GM23338 (cell line): ENCODE results near the gene PRR33. TPM values are rescaled to one million over a fixed set of nuclear protein-coding genes. Genes with fewer than 3 reads are reported as not detected.

Experiments used
- ATAC-seq: fragments of 200-7000 bp; cut with Tn5 transposase; 3 replicates; pipeline ENCODE4 v1.9.1; 2020
- DNase-seq: peaks from one replicate; pipeline ENCODE4 v3.0.0-alpha.2; 2015; ENCODE audit warnings: low spot score
- H2AFZ ChIP-seq: fragments of 200-600 bp; sonication (generic); 2 replicates; pipeline ENCODE4 v1.8.0; 2016; ENCODE audit warnings: antibody characterized with exemption, mild to moderate bottlenecking, moderate library complexity
- H3F3A ChIP-seq: fragments of 200-600 bp; sonication (generic); replicated peaks from 2 replicates; pipeline ENCODE4 v1.8.0; 2017; ENCODE audit warnings: antibody characterized with exemption, mixed run types, low read depth
- H3K27ac ChIP-seq: fragments of 200-600 bp; sonication (generic); 2 replicates; pipeline ENCODE4 v1.6.1; 2016; ENCODE audit warnings: low read depth
- H3K27me3 ChIP-seq: fragments of 200-600 bp; sonication (generic); 2 replicates; pipeline ENCODE4 v1.8.0; 2016; ENCODE audit warnings: mild to moderate bottlenecking, mixed run types, moderate library complexity; ENCODE audit not compliant: insufficient read depth
- H3K36me3 ChIP-seq: fragments of 200-600 bp; sonication (generic); 2 replicates; pipeline ENCODE4 v1.8.0; 2016; ENCODE audit warnings: mild to moderate bottlenecking; ENCODE audit not compliant: insufficient read depth
- H3K4me1 ChIP-seq: fragments of 200-600 bp; sonication (generic); 2 replicates; pipeline ENCODE4 v1.8.0; 2016; ENCODE audit warnings: mild to moderate bottlenecking, moderate library complexity; ENCODE audit not compliant: insufficient read depth
- H3K4me2 ChIP-seq: fragments of 200-600 bp; sonication (generic); 2 replicates; pipeline ENCODE4 v1.7.1; 2017; ENCODE audit warnings: mixed run types
- H3K4me3 ChIP-seq: fragments of 200-600 bp; sonication (generic); 2 replicates; pipeline ENCODE4 v1.6.1; 2016; ENCODE audit warnings: mixed run types
- H3K79me2 ChIP-seq: fragments of 200-600 bp; sonication (generic); replicated peaks from 2 replicates; pipeline ENCODE4 v1.8.0; 2017; ENCODE audit warnings: mild to moderate bottlenecking; ENCODE audit not compliant: insufficient read depth
- H3K9me2 ChIP-seq: fragments of 200-600 bp; sonication (generic); 2 replicates; pipeline ENCODE4 v1.8.0; 2017; ENCODE audit not compliant: insufficient read depth
- H4K20me1 ChIP-seq: fragments of 200-600 bp; sonication (generic); replicated peaks from 2 replicates; pipeline ENCODE4 v1.8.0; 2017; ENCODE audit warnings: mild to moderate bottlenecking; ENCODE audit not compliant: insufficient read depth
- H3K27ac Mint-ChIP-seq: 2 replicates; pipeline ENCODE4 v1.8.0; 2020; ENCODE audit warnings: inconsistent platforms, mild to moderate bottlenecking, moderate library complexity, mixed read lengths
- H3K27me3 Mint-ChIP-seq: 3 replicates; pipeline ENCODE4 v1.8.0; 2022; ENCODE audit warnings: low read depth, mild to moderate bottlenecking, moderate library complexity, mixed read lengths, inconsistent platforms; ENCODE audit not compliant: insufficient read depth, poor library complexity
- H3K36me3 Mint-ChIP-seq: 3 replicates; pipeline ENCODE4 v1.8.0; 2021; ENCODE audit warnings: low read depth, mild to moderate bottlenecking, inconsistent platforms, moderate library complexity, mixed read lengths
- H3K4me1 Mint-ChIP-seq: 3 replicates; pipeline ENCODE4 v1.8.0; 2020; ENCODE audit warnings: mild to moderate bottlenecking, inconsistent platforms, mixed read lengths
- H3K4me3 Mint-ChIP-seq: 3 replicates; pipeline ENCODE4 v1.8.0; 2021; ENCODE audit warnings: moderate library complexity, mild to moderate bottlenecking, inconsistent platforms, mixed read lengths
- H3K9me3 Mint-ChIP-seq: 3 replicates; pipeline ENCODE4 v1.8.0; 2020; ENCODE audit warnings: moderate library complexity, mild to moderate bottlenecking, inconsistent platforms, mixed read lengths
- CREB1 ChIP-seq: fragments of 250-450 bp; sonication (Bioruptor Pico); IDR thresholded peaks from 2 replicates; pipeline ENCODE4 v1.5.0; 2020; ENCODE audit warnings: low read depth, mild to moderate bottlenecking, moderate library complexity
- CTCF ChIP-seq, 2 experiments: fragments of 200-600 bp in 1 of 2; sonication (generic) in 1 of 2; conservative IDR thresholded peaks; 2 replicates each; pipeline versions ENCODE4 v1.5.1 to v1.6.1; 2016 to 2017; ENCODE audit warnings: antibody characterized with exemption in 2 of 2, low read depth in 2 of 2, mild to moderate bottlenecking in 2 of 2, moderate library complexity in 1 of 2
- ETS1 ChIP-seq: IDR thresholded peaks from 2 replicates; pipeline ENCODE4 v1.6.1; 2016; ENCODE audit warnings: antibody characterized with exemption
- EZH2 ChIP-seq: fragments of 200-600 bp; sonication (generic); IDR thresholded peaks from one replicate; pipeline ENCODE4 v1.8.0; 2017; ENCODE audit warnings: antibody characterized with exemption, mild to moderate bottlenecking, low read depth; ENCODE audit not compliant: unreplicated experiment
- EZH2phosphoT487 ChIP-seq: fragments of 200-600 bp; sonication (generic); IDR thresholded peaks from one replicate; pipeline ENCODE4 v1.8.1; 2018; ENCODE audit warnings: antibody characterized with exemption; ENCODE audit not compliant: unreplicated experiment
- JUNB ChIP-seq: IDR thresholded peaks from one replicate; pipeline ENCODE4 v1.6.1; 2016; ENCODE audit warnings: antibody characterized with exemption; ENCODE audit not compliant: unreplicated experiment
- NANOG ChIP-seq: IDR thresholded peaks from 2 replicates; pipeline ENCODE4 v1.6.1; 2016; ENCODE audit warnings: antibody characterized with exemption, borderline replicate concordance
- POLR2AphosphoS5 ChIP-seq: IDR thresholded peaks from 2 replicates; pipeline ENCODE4 v1.6.1; 2016; ENCODE audit warnings: antibody characterized with exemption, low read depth
- REST ChIP-seq: IDR thresholded peaks from one replicate; pipeline ENCODE4 v1.6.1; 2018; ENCODE audit warnings: antibody characterized with exemption; ENCODE audit not compliant: unreplicated experiment
- STAT1 ChIP-seq: IDR thresholded peaks from one replicate; pipeline ENCODE4 v1.6.1; 2016; ENCODE audit warnings: antibody characterized with exemption; ENCODE audit not compliant: unreplicated experiment
- ZNF114 ChIP-seq: fragments of 250-450 bp; sonication (Bioruptor Pico); IDR thresholded peaks from 2 replicates; pipeline ENCODE4 v1.5.0; 2020; ENCODE audit warnings: mild to moderate bottlenecking, moderate library complexity
- ZNF331 ChIP-seq: fragments of 250-450 bp; sonication (Bioruptor Pico); IDR thresholded peaks from 2 replicates; pipeline ENCODE4 v1.5.0; 2020; ENCODE audit warnings: low read depth, mild to moderate bottlenecking, moderate library complexity
- ZNF462 ChIP-seq: fragments of 250-450 bp; sonication (Bioruptor Pico); IDR thresholded peaks from 2 replicates; pipeline ENCODE4 v1.5.0; 2020; ENCODE audit warnings: mild to moderate bottlenecking, moderate library complexity
- polyA plus RNA-seq: library from polyadenylated mRNA; unstranded; fragments of >200 nt; fragmentation: Nextera tagmentation; extraction: Ambion mirVana; gene quantifications from 2 replicates; pipeline ENCODE4 v1.2.1, GENCODE V29; 2016
- total RNA-seq: library from RNA; depleted of rRNA; stranded (reverse); fragments of >200 nt; shearing (Covaris generic); gene quantifications from 2 replicates; pipeline ENCODE4 v1.2.3, GENCODE V29; 2014

PRR33 gene
- total and polyA plus RNA-seq, 2 experiments from 2014 or later: not detected

- Histone ChIP-seq H3K27ac (no peak overlapping the region), H3K9me2 (no peaks in the 10 kb centered on the region), H3F3A (no peaks in the 10 kb centered on the region), H4K20me1 (no peaks in the 10 kb centered on the region), H3K36me3 (no peaks in the 10 kb centered on the region), H3K4me3 (no peak overlapping the region), H3K4me2 (no peak overlapping the region), H2AFZ (no peak overlapping the region), H3K4me1 (no peaks in the 10 kb centered on the region), H3K27me3 (no peaks in the 10 kb centered on the region), H3K79me2 (no peaks in the 10 kb centered on the region)
- Mint-ChIP-seq H3K9me3 (no peaks in the 10 kb centered on the region), H3K4me3 (no peak overlapping the region), H3K4me1 (peaks cover 2% of the 10 kb centered on the region; the same call in 2 of the 3 replicates), H3K27me3 (peaks cover 5% of the 10 kb centered on the region), H3K27ac (no peak overlapping the region), H3K36me3 (no peaks in the 10 kb centered on the region)
- no peak for ATAC-seq
- DNase-seq: no peak
- TF ChIP-seq EZH2phosphoT487: no peak
- no peak for TF ChIP-seq EZH2
- TF ChIP-seq CTCF (conservative IDR thresholded peaks at IDR 0.05; ENCODE audit: low read depth in 2 of 2): no peak
- no peak for TF ChIP-seq STAT1
- TF ChIP-seq POLR2AphosphoS5: no peak
- no peak for TF ChIP-seq NANOG
- TF ChIP-seq ZNF462 (CRISPR knock-in tag): no peak
- no peak for TF ChIP-seq JUNB
- no peak for TF ChIP-seq ETS1
- TF ChIP-seq ZNF114 (CRISPR knock-in tag): no peak
- TF ChIP-seq REST: no peak
- TF ChIP-seq ZNF331 (CRISPR knock-in tag): no peak
- no peak for TF ChIP-seq CREB1
These were observed 16.4 kb downstream of the PRR33 start for GRCh38 chr11:1875093-1875850.
